ENCODE results near the gene STXBP6.

DNA sequence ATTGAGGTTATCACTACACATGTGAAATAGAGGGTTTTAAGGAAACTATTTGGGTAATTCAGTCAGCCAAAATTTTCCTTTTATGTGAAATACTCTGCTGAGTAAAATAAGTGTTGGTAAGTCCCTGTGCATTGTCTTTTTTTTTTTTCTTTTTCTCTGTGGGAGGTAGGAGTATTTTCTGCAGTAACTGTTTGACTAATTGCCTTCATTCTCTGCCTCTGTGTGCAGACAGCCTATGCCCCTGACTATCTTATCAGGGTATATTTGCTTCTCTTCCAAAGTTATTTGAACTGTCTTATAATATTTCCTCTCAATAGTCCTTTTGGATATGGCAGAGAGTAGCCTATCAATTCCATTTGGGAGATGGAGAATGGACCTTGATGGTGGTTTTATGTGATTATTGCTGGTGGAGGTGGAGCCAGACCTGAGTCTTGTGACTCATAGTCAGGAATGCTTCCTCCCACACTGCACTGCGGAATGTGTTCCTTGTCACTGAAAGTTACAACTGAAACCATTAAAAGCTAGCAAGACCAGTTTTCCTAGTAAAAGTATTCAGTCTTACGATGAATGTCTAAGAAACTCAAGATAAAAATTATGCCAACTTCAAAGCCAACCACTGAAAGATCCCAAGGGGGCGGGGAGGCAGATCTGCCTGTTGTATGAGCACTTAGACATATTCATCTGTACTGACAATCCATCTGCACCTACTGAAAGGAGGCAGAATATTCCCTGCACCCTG, 40.9 kb upstream of the STXBP6 start:
- TF ChIP-seq, protein P1, sequence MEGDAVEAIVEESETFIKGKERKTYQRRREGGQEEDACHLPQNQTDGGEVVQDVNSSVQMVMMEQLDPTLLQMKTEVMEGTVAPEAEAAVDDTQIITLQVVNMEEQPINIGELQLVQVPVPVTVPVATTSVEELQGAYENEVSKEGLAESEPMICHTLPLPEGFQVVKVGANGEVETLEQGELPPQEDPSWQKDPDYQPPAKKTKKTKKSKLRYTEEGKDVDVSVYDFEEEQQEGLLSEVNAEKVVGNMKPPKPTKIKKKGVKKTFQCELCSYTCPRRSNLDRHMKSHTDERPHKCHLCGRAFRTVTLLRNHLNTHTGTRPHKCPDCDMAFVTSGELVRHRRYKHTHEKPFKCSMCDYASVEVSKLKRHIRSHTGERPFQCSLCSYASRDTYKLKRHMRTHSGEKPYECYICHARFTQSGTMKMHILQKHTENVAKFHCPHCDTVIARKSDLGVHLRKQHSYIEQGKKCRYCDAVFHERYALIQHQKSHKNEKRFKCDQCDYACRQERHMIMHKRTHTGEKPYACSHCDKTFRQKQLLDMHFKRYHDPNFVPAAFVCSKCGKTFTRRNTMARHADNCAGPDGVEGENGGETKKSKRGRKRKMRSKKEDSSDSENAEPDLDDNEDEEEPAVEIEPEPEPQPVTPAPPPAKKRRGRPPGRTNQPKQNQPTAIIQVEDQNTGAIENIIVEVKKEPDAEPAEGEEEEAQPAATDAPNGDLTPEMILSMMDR (IDR thresholded peaks at IDR 0.05; ENCODE audit: low read depth, low read length), result no peak
- no peak for TF ChIP-seq EZH2phosphoT487 (IDR thresholded peaks at IDR 0.05; ENCODE audit: low read depth)
